ENCODE measurements around the gene RPUSD1.

The RPUSD1 gene

DNA sequence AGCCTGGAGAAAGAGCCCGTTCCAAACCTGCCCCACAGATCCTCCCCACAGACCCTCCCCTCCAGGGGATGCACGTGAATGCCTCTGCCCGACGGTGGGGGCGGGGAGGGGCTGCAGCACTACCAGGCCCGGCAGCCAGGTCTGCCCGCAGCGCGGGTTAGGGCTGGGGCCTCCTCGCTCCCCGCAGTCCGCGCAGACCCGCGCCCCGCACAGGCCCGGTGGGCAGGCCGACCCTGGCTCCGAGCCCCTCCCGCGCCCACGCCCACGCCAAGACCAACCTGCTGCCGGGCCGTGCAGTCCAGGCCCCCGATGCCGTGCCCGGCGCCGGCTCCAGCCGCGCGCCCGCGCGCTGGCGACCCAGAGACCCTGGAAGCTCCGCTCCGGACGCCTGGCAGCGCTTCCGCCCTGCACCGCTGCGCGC, at the start of gene RPUSD1:
TSS of gene RPUSD1 (minus strand) at position 404 of the 421 bp plus-strand sequence. CDS start 644 bp downstream, outside the sequence.
- TF ChIP-seq GATA2 (IDR thresholded peaks at IDR 0.05; ENCODE audit: low read depth, low read length) (no peak), GATA3 (IDR thresholded peaks at IDR 0.05; ENCODE audit: low read depth, low read length) (no peak)

GRCh38 chr16:836221-836620, 48.0 kb upstream of the RPUSD1 start:
- TF ChIP-seq GATA2 (IDR thresholded peaks at IDR 0.05; ENCODE audit: low read depth, low read length) (no peak), GATA3 (IDR thresholded peaks at IDR 0.05; ENCODE audit: low read depth, low read length) (no peak)

DNA sequence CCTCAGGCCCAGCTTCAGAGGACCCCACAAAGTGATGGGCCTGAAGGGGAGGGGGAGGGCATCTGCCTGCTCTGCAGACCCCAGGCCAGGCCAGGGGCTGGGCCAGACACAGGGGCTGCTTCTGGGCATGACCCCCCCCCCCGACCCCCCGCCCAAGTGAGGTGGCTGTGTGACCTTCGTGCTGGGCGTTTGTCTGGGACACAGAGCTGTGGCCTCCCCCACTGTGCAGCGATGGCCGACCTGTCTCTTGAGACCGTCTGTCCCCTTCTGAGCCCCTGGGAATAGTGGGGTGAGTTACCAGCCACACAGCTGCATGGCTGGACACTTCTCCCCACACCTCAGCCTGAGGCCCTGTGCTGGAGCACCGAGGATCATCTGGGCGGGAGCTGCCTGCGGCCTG, 47.2 kb upstream of the RPUSD1 start:
- TF ChIP-seq GATA2 (IDR thresholded peaks at IDR 0.05; ENCODE audit: low read depth, low read length) (no peak), GATA3 (IDR thresholded peaks at IDR 0.05; ENCODE audit: low read depth, low read length) (no peak)

GRCh38 chr16:833411-833810, 45.2 kb upstream of the RPUSD1 start:
- TF ChIP-seq GATA2 (IDR thresholded peaks at IDR 0.05; ENCODE audit: low read depth, low read length) (no peak), GATA3 (IDR thresholded peaks at IDR 0.05; ENCODE audit: low read depth, low read length) (no peak)

DNA sequence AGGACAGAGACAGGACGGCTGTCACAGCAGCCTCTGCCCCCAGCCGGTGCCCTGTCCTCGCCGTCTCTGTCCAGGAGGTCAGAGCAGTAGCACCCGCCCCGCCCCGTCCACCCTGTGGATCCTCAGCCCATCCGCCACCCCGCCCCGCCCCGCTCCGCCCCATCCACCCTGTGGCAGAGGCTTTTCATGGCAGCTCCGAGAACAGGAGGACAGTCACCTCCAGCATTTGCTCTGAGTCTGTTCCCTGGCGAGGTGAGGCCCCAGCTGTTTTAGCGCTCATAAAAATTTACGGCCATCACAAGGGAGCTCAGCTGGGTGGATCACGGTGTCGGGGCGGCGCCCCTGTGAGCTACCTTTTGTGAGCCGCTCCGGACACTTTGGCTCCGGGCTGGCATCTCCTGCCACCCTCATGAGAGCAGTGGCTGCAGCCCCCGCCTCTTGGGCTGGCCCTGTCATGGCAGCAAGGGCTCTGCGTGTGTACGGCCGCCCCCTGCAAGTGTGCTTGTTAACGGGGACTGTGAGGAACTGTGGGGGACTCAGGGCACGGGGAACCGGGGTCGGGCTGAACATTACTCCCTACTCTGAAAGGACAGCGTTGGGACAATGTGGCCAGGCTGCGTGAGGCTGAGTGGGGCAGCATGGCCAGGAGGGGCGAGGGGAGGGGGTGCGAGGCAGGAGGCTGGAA, 44.6 kb upstream of the RPUSD1 start:
- TF ChIP-seq GATA3 (IDR thresholded peaks at IDR 0.05; ENCODE audit: low read depth, low read length) (no peak), GATA2 (IDR thresholded peaks at IDR 0.05; ENCODE audit: low read depth, low read length) (no peak)

DNA sequence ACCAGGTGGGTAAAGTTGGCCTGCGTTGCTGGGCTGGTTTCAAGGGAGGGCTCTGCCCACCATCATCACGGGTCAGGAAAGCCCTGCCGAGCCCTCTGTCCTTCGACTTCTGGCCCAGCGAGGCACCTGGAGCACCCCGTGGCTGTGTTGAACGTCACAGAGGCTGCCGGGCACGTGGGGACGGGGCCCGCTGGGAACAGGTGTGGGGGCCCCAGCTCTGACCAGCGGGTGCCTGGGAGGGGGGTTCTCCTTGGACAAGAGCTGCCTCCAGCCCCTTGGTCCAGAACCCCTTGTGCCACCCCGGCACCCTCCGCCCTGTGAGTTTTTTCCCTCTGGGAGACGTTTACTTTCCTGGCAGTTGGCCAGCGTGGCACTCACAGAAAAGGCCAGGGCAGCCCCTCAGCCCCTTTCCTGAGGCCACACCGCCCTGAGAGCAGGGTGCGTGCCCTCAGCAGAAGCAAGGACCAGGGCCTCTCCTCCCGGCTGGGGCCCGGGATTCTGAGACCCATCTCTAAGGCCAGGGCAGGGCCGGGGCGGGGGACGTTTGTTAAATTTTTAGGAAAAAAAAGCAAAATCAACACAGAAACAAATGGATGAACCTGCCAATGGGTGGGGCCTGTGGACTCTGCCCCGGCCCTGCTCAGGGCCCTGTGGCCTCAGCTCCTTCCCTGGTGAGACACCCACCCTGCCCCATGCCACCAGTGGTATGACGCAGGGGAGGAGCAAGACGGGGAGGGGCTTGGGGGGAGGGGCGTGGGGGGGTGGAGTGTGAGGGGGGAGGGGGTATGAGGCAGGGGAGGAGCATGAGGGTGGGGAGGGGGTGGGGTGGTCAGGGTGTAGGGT, 43.6 kb upstream of the RPUSD1 start:
- TF ChIP-seq GATA3 (IDR thresholded peaks at IDR 0.05; ENCODE audit: low read depth, low read length): no peak
- no peak for TF ChIP-seq GATA2 (IDR thresholded peaks at IDR 0.05; ENCODE audit: low read depth, low read length)

- TF ChIP-seq GATA3 (IDR thresholded peaks at IDR 0.05; ENCODE audit: low read depth, low read length) (no peak), GATA2 (IDR thresholded peaks at IDR 0.05; ENCODE audit: low read depth, low read length) (no peak)
Measured at GRCh38 chr16:830871-831570, 42.8 kb upstream of the RPUSD1 start.

- no peak for TF ChIP-seq GATA3 (IDR thresholded peaks at IDR 0.05; ENCODE audit: low read depth, low read length)
- TF ChIP-seq GATA2 (IDR thresholded peaks at IDR 0.05; ENCODE audit: low read depth, low read length): no peak
Measured at GRCh38 chr16:830107-830870, 42.1 kb upstream of the RPUSD1 start.

DNA sequence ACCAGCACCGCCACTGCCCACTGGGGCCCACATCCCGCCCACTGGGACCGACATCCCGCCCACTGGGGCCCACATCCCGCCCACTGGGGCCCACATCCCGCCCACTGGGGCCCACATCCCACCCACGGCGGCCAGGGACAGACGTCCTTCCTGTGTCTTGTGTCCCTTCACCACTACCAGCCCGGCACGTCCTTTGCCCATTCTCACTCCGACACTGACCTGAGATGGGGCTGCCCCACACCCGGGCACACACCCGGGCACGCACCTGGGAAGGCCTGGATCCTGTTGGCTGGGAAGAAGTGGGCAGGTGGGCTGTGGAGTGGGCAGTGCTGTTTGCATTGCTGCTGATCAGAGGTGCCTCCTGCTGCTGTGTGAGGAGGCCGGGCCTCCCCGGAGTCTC, 40.7 kb upstream of the RPUSD1 start:
- no peak for TF ChIP-seq GATA2 (IDR thresholded peaks at IDR 0.05; ENCODE audit: low read depth, low read length)

DNA sequence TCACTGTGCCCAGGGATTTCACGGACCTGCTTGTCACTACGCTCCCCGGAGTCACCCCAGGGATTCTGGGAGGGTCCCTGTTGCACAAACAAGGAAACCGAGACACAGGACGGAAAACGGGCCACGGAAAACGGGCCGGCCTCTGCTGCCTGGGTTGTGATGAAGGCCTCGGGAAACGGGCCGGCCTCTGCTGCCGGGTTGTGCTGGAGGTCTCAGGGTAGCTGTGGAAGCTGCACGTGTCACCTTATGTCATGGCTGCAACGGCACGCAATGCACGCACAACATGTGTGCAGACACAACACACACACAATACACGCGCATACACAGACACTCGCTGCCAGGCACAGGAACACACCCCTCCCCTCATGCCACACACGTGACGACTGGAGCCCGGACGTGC, 39.3 kb upstream of the RPUSD1 start:
- TF ChIP-seq GATA2 (IDR thresholded peaks at IDR 0.05; ENCODE audit: low read depth, low read length) (no peak), GATA3 (IDR thresholded peaks at IDR 0.05; ENCODE audit: low read depth, low read length) (no peak)

DNA sequence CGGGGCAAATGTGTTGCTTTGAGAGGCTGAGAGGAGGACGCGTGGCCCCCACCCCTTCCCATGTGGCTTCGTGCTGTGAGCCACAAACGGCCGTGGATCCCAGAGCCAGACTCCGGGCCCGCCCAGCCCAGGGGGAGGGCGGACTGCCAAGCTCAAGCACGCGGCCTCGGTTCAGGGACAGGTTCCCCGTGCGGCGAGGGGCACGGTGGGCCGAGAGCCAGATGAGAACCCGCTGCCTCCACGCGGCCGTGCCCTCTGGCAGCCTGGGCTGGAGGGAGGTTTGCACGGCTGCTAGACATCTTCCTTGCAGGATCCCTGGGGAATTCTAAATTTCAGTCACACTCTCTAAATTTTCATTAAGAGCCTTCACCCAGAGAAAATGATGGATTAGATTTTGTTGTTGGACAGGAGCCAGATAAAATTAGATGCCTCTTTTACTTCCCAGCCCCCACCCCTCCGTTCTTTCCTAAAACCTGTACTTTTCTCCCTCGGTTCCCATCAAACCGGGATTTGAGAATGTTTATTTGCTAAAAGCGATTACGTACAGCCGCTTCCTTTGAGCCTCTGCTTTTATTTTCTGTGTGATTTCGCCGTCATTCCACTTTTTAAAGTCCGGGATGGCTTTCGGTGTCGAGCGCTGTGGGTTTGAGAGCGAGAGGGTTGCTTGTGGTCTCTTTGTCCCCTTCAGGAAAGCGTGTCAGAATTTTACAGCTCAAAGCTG, 37.3 kb upstream of the RPUSD1 start:
- TF ChIP-seq GATA2 (IDR thresholded peaks at IDR 0.05; ENCODE audit: low read depth, low read length) (no peak), GATA3 (IDR thresholded peaks at IDR 0.05; ENCODE audit: low read depth, low read length) (no peak)

GRCh38 chr16:824601-825000, 36.4 kb upstream of the RPUSD1 start:
- no peak for TF ChIP-seq GATA2 (IDR thresholded peaks at IDR 0.05; ENCODE audit: low read depth, low read length)
- no peak for TF ChIP-seq GATA3 (IDR thresholded peaks at IDR 0.05; ENCODE audit: low read depth, low read length)

- no peak for TF ChIP-seq GATA2 (IDR thresholded peaks at IDR 0.05; ENCODE audit: low read depth, low read length)
- TF ChIP-seq GATA3 (IDR thresholded peaks at IDR 0.05; ENCODE audit: low read depth, low read length): no peak
Measured at GRCh38 chr16:824194-824593, 36.0 kb upstream of the RPUSD1 start.
